GM06990 (cell line): ENCODE data around the gene L3MBTL4.
A peak's percentile ranks its signal among the peaks of the same experiment; 100 is the strongest.

Source experiments
- DNase-seq: peaks from one replicate; pipeline ENCODE4 v3.0.0-alpha.2; 2011; ENCODE audit not compliant: insufficient read length; ENCODE audit errors: extremely low read depth
- H3K27me3 ChIP-seq: replicated peaks from 2 replicates; pipeline ENCODE4 v1.6.0; 2011; ENCODE audit warnings: low read length; ENCODE audit not compliant: control insufficient read depth, insufficient read depth
- H3K36me3 ChIP-seq: 2 replicates; pipeline ENCODE4 v1.5.1; 2011; ENCODE audit warnings: low read length; ENCODE audit not compliant: control insufficient read depth, insufficient read depth
- H3K4me3 ChIP-seq: replicated peaks from 2 replicates; pipeline ENCODE4 v1.5.1; 2011; ENCODE audit warnings: low read depth, mild to moderate bottlenecking, control low read depth, low read length
- TF ChIP-seq, protein P1 (sequence below): IDR thresholded peaks from 2 replicates; pipeline ENCODE4 v1.5.1; 2011; ENCODE audit warnings: low read length, control low read depth, mild to moderate bottlenecking, inconsistent platforms; ENCODE audit not compliant: insufficient read depth, poor library complexity, severe bottlenecking

L3MBTL4 gene

GRCh38 chr18:5961828-5962150 is 452.9 kb downstream of the L3MBTL4 start:
- Histone ChIP-seq H3K4me3 (no peak overlapping the region), H3K27me3 (no peaks in the 10 kb centered on the region), H3K36me3 (no peaks in the 10 kb centered on the region; the same call in 1 of the 2 replicates)
- TF ChIP-seq, protein P1, sequence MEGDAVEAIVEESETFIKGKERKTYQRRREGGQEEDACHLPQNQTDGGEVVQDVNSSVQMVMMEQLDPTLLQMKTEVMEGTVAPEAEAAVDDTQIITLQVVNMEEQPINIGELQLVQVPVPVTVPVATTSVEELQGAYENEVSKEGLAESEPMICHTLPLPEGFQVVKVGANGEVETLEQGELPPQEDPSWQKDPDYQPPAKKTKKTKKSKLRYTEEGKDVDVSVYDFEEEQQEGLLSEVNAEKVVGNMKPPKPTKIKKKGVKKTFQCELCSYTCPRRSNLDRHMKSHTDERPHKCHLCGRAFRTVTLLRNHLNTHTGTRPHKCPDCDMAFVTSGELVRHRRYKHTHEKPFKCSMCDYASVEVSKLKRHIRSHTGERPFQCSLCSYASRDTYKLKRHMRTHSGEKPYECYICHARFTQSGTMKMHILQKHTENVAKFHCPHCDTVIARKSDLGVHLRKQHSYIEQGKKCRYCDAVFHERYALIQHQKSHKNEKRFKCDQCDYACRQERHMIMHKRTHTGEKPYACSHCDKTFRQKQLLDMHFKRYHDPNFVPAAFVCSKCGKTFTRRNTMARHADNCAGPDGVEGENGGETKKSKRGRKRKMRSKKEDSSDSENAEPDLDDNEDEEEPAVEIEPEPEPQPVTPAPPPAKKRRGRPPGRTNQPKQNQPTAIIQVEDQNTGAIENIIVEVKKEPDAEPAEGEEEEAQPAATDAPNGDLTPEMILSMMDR = no peak
- DNase-seq = no peak

- DNase-seq = no peak
- H3K27me3 ChIP-seq = no peaks in the 10 kb centered on the region
- no peak overlapping the region for H3K4me3 ChIP-seq
- TF ChIP-seq, protein P1 = no peak
- no peaks in the 10 kb centered on the region; the same call in 1 of the 2 replicates for H3K36me3 ChIP-seq
These were observed 453.4 kb downstream of the L3MBTL4 start for GRCh38 chr18:5961097-5961827.

- no peak for DNase-seq
- Histone ChIP-seq H3K36me3 (no peaks in the 10 kb centered on the region; the same call in 1 of the 2 replicates), H3K27me3 (no peaks in the 10 kb centered on the region), H3K4me3 (no peak overlapping the region)
- TF ChIP-seq, protein P1 = no peak
These were observed 455.9 kb downstream of the L3MBTL4 start for GRCh38 chr18:5958822-5959221.

- H3K4me3 ChIP-seq = no peak overlapping the region
- TF ChIP-seq, protein P1 = no peak
- no peak for DNase-seq
- no peaks in the 10 kb centered on the region for H3K27me3 ChIP-seq
- no peaks in the 10 kb centered on the region; the same call in 1 of the 2 replicates for H3K36me3 ChIP-seq
These were observed 458.9 kb downstream of the L3MBTL4 start for GRCh38 chr18:5955861-5956260.

- H3K27me3 ChIP-seq = no peaks in the 10 kb centered on the region
- TF ChIP-seq, protein P1 = peak; percentile 9
- no peak overlapping the region for H3K4me3 ChIP-seq
- H3K36me3 ChIP-seq = no peaks in the 10 kb centered on the region
- DNase-seq = no peak
These were observed 463.1 kb downstream of the L3MBTL4 start for GRCh38 chr18:5951515-5952091.
